HG03060 (cell line): ENCODE data around the gene KIF9.
"Not testable (repeated sequence)": the region's sequence is repeated elsewhere in the genome, so short reads cannot be mapped to it uniquely, and the experiment has no call there.

Experiments used
- ATAC-seq: cut with Tn5 transposase; IDR thresholded peaks from one replicate; pipeline ENCODE4 v1.9.1; 2021; ENCODE audit warnings: low read depth, moderate number of reproducible peaks; ENCODE audit not compliant: unreplicated experiment

Gene KIF9

GRCh38 chr3:47295976-47296375 is 13.4 kb upstream of the KIF9 start:
- ATAC-seq = no peak

- ATAC-seq = no peak
These were observed 12.7 kb upstream of the KIF9 start for GRCh38 chr3:47295322-47295721.

GRCh38 chr3:47294392-47294791 is 11.8 kb upstream of the KIF9 start:
- no peak for ATAC-seq

DNA sequence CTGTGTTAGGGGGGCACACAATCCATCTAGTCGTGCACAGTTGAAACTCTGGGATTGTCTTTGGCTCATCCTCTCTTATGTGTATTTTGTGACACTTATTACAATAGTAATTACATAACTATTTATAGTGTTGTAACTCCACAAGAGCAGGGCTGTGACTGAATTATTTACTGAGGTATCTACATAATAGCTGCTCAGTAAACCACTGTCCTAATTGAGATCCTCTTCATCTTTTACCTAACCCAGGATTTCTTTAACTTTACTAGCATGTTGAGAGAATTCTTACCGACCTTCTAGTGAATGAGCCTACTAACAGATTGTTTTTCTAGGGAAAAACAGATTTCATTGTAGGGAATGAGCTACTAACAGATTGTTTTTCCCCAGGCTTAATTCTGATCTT is 11.2 kb upstream of the KIF9 start:
- ATAC-seq = no peak

DNA sequence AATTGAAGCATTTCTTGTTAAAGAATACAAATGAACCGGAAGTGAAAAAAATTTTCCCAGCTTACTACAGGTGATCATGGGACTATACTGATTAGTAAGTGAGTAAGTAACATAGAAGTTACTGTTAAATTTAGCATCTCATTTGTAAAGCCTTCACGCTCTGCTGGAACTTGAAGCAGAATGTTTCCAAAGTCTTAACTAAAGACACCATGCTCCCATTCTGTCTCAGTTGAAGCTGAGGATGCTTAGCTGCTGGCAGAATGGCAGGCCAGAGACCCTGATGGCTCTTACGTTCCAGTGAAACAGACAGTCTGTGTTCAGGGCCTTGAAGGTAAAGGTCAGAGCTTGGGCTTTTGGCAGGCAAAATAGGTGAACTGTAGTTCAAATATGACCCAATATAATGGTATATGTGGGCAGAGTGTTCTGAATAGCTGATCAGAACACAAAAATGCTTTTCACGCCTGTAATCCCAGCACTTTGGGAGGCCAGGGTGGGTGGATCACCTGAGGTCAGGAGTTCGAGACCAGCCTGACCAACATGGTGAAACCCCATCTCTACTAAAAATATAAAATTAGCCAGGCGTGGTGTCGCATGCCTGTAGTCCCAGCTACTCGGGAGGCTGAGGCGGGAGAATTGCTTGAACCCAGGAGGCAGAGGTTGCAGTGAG is 9.3 kb upstream of the KIF9 start:
- not testable (repeated sequence) for ATAC-seq

DNA sequence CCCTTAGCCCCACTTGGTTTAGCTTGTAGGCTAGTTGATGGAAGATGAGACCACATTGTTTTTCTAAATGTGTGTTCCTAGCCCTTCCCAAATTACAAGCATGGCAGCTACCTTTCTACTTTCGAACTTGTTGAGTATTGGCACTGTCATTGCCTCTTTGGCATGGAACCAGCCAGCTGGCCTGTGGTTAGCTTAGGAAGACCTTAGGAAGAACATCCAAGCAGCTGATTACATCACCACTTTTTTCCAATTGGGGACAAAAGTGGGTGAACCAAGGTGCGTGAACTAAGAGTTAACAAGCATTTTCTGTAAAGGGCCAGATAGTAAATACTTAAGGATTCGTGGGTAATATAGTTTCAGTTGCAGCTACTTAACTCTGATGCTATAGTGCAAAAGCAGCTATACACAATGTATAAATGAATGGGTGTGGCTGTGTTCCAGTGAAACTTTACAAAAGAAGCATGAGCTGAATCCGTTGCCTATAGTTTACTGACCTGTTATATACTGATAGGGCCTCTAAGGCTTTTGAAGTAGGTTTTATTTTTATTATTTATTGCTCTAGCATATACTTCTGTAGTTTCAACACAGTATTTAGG is 8.7 kb upstream of the KIF9 start:
- ATAC-seq = no peak

DNA sequence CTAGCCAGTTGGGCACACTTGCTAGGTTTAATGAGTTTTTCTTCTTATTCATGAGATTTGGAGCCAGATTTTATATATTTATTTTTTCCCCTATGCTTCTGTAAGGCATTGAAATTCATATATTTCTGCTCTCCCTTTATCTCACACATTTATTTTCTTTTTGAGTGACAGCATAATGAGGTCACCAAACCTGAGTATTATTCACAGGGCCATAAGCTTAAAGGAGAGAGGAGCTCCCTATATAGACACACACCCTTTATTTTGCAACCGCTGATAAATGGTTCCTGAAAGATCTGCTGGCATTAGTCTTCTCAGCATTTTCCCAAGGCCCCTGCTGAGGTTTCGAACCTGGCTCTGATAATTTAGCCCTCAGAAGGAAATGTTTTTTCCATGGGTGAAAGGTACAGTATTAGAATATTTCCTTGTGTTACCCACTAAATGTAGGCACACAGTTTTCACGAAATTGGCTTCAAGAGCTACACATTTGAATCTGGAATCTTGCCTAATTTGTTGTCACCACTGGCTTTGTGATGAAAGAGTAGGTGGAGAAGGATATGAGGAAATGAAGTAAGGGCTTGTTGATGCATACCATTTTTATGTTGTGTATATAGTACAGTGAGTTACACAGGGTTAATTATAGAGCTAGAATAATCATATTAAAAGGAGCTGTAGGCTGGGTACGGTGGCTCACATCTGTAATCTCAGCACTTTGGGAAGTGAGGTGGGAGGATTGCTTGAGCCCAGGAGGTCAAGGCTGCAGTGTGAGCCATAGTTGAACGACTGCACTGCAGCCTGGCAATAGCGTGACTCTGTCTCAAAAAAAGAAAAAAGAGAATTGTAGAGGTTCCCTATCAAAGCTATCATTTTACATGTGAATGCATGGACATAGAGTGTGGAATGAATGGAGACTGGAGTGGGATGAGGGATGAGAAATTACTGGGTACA is 6.6 kb upstream of the KIF9 start:
- ATAC-seq = no peak

GRCh38 chr3:47283591-47284364 is 1.2 kb upstream of the KIF9 start:
- no peak for ATAC-seq

DNA sequence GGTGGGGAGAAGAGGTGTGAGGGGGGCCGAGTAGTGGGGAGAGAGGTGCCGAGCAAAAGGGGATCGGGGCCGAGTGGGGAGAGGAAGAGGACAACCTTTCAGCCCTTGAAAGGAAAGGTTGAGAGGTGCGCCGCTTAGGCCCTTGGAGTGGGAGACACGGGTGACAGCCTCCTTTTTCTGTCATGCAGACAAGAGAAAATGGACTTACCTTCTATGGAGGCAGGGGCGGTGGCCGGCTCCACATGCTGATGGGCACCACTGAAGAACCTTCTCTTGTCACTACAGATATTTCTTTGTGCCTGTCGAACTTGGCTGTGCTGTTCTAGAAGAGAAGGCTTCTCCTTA is 566 bp upstream of the KIF9 start:
- ATAC-seq = no peak

GRCh38 chr3:47280519-47280918 is 2.1 kb downstream of the KIF9 start:
- ATAC-seq = no peak

GRCh38 chr3:47276558-47276957 is 6.0 kb downstream of the KIF9 start:
- no peak for ATAC-seq

GRCh38 chr3:47274652-47275051 is 7.9 kb downstream of the KIF9 start:
- ATAC-seq = no peak

- no peak for ATAC-seq
These were observed 9.0 kb downstream of the KIF9 start for GRCh38 chr3:47273564-47273963.

DNA sequence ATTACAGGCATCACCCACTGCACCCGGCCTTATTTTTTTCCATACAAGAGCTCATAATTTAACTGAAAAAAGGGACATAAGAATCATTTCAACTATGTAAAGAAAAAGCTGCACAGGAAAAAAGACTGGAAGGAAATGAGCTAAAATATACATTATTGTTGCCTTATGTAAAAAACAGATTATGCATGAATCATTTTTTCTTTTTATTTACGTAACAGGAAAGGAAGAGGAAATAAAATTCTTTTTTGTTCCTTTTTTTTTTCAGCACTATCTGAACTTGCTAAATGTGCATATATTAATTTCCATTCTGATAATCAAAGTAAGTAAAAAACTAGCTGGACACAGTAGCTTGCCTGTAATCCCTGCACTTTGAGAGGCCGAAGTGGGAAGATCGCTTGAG is 12.1 kb downstream of the KIF9 start:
- ATAC-seq = no peak

- ATAC-seq = no peak
These were observed 15.1 kb downstream of the KIF9 start for GRCh38 chr3:47267490-47267824.

DNA sequence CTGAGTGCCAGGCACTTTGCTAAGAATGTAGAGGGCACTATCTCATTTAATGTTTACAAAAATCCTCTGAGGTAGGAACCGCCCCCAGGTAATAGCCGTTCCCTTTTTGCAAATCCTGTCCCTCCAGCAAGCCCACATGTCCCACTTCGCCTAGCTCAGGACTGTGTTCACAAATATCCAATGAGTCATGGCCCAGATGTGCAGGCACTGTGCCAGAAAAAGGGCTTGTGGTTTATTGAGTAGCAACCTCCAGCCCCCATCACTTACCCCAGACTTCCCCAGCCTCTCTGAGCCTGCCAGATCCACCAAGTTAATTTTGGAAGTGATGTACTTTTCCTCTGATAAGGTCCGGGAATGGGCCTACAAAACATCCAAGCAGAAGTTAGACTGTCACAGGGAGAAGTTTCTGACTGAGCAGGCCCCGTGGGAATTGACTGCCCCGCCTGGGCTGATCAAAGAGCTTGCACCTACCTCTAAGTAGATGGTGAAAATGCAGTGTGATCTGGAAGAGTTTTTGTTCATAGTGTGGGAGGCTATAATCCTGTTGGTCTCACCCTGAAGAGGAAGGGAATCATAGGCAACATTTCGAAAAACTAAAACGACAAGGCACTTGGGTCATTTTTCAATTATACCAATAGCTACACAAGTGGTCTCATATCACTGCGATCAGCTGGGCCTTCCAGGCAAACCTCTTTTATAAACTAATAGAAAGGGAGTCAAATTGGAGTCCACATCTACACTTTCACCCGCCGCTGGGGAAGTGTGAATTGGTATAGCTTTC is 15.7 kb downstream of the KIF9 start:
- ATAC-seq = no peak

DNA sequence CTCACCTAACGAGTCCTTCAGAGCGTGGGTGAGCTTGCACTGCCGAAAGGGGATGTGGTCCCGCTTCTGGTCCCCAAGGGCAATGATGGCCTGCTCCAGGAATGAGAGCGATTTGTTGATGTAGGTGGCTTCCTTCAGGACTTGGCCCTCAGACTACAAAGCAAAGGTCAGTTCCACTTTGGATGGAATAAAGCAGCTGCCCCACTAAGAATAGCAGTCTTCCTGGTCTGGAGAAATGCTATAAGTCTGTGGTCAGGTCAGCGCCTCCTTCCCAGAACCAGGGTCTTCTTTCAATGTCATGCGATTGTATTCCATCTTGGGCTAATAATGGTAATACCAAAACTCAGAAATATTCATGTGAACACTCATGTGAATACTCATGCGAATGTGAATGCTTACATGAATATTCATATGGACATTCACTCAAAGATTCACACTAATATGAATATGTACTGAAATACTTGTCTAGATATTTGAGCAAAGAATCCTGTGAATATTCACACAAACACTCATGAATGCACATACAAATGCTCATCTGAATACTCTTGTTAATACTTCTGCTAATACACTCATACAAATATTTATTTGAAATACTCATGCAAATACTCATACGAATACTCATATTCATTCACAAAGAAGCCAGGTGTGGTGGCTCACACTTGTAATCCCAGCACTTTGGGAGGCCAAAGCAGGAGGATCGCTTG is 16.7 kb downstream of the KIF9 start:
- no peak for ATAC-seq

DNA sequence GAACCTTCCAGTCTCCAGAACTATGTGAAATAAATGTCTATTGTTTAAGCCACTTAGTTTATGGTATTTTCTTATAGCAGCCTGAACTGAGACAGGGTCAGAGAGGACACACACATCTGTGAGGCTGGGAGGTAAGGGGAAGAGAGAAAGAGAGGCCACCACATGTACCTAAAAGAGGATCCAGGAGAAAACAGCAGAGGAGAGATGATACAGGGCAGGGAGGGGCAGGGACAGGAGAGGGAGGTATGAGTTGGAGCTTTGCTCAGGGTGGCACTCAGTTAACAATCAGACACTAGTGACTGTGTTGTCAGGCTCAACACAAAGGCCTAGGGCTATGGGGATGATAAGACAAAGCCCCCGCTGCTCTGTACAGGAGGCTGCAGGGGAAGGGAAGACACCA is 17.6 kb downstream of the KIF9 start:
- ATAC-seq = no peak

GRCh38 chr3:47261301-47261700 is 21.3 kb downstream of the KIF9 start:
- ATAC-seq = no peak

DNA sequence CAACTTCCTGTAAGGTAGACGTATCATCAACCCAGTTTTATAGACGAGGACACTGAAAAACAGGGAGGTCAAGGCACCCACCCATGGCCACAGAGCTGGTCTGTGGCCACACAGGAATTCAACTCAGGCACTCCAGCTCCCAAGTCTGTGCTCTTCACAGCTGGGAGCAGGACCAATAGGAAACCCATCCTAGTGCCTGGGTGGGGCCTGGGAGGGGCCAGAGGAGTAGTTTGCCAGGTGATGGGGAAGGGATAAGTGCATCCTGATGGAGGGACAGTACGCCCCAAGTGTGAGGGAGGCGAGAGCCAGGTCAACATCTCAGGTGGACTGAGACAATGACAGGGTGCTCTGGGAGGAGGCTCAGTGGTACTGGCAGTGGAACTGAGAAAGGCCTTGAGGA is 22.0 kb downstream of the KIF9 start:
- ATAC-seq = no peak
